Measurements from ENCODE around the gene MVK.
A peak's percentile ranks its signal among the peaks of the same experiment; 100 is the strongest.

The MVK gene

GRCh38 chr12:109544955-109545531 lies 28.6 kb upstream of the MVK start:
- peak in 1 of 2 donors; percentile 2 for DNase-seq (ENCODE audit: low read depth in 2 of 2, low spot score in 1 of 2)

GRCh38 chr12:109545826-109546225 lies 27.8 kb upstream of the MVK start:
- DNase-seq (ENCODE audit: low read depth in 2 of 2, low spot score in 1 of 2), result no peak

GRCh38 chr12:109547286-109547685 lies 26.3 kb upstream of the MVK start:
- DNase-seq (ENCODE audit: low read depth in 2 of 2, low spot score in 1 of 2), result no peak

GRCh38 chr12:109548258-109548657 lies 25.3 kb upstream of the MVK start:
- no peak for DNase-seq (ENCODE audit: low read depth in 2 of 2, low spot score in 1 of 2)

GRCh38 chr12:109549613-109550270 lies 23.9 kb upstream of the MVK start:
- no peak for DNase-seq (ENCODE audit: low read depth in 2 of 2, low spot score in 1 of 2)

GRCh38 chr12:109550281-109550680 lies 23.3 kb upstream of the MVK start:
- no peak for DNase-seq (ENCODE audit: low read depth in 2 of 2, low spot score in 1 of 2)

GRCh38 chr12:109551108-109551507 lies 22.5 kb upstream of the MVK start:
- no peak for DNase-seq (ENCODE audit: low read depth in 2 of 2, low spot score in 1 of 2)

GRCh38 chr12:109552971-109553370 lies 20.6 kb upstream of the MVK start:
- DNase-seq (ENCODE audit: low read depth in 2 of 2, low spot score in 1 of 2), result no peak

- no peak for DNase-seq (ENCODE audit: low read depth in 2 of 2, low spot score in 1 of 2)
Observed at GRCh38 chr12:109553483-109553882, 20.1 kb upstream of the MVK start.

- no peak for DNase-seq (ENCODE audit: low read depth in 2 of 2, low spot score in 1 of 2)
Observed at GRCh38 chr12:109553906-109554500, 19.6 kb upstream of the MVK start.

- no peak for DNase-seq (ENCODE audit: low read depth in 2 of 2, low spot score in 1 of 2)
Observed at GRCh38 chr12:109554761-109555160, 18.8 kb upstream of the MVK start.

- no peak for DNase-seq (ENCODE audit: low read depth in 2 of 2, low spot score in 1 of 2)
Observed at GRCh38 chr12:109555431-109556315, 17.9 kb upstream of the MVK start.

- DNase-seq (ENCODE audit: low read depth in 2 of 2, low spot score in 1 of 2), result no peak
Observed at GRCh38 chr12:109557200-109557599, 16.4 kb upstream of the MVK start.

- no peak for DNase-seq (ENCODE audit: low read depth in 2 of 2, low spot score in 1 of 2)
Observed at GRCh38 chr12:109557805-109558204, 15.8 kb upstream of the MVK start.

GRCh38 chr12:109558374-109559199 lies 15.0 kb upstream of the MVK start:
- DNase-seq (ENCODE audit: low read depth in 2 of 2, low spot score in 1 of 2), result no peak

GRCh38 chr12:109559200-109559505 lies 14.4 kb upstream of the MVK start:
- no peak for DNase-seq (ENCODE audit: low read depth in 2 of 2, low spot score in 1 of 2)

- DNase-seq (ENCODE audit: low read depth in 2 of 2, low spot score in 1 of 2), result no peak
Observed at GRCh38 chr12:109559601-109560000, 14.0 kb upstream of the MVK start.

- DNase-seq (ENCODE audit: low read depth in 2 of 2, low spot score in 1 of 2), result no peak
Observed at GRCh38 chr12:109560867-109561710, 12.5 kb upstream of the MVK start.

- DNase-seq (ENCODE audit: low read depth in 2 of 2, low spot score in 1 of 2), result no peak
Observed at GRCh38 chr12:109561711-109562030, 11.9 kb upstream of the MVK start.

GRCh38 chr12:109562871-109563270 lies 10.7 kb upstream of the MVK start:
- no peak for DNase-seq (ENCODE audit: low read depth in 2 of 2, low spot score in 1 of 2)
